Measurements from ENCODE around the gene LRRC49. TPM values are rescaled to one million over a fixed set of nuclear protein-coding genes. Genes with fewer than 3 reads are reported as not detected.

LRRC49 gene
- total RNA-seq, 1 experiment from 2014 or later = 8.3 TPM

DNA sequence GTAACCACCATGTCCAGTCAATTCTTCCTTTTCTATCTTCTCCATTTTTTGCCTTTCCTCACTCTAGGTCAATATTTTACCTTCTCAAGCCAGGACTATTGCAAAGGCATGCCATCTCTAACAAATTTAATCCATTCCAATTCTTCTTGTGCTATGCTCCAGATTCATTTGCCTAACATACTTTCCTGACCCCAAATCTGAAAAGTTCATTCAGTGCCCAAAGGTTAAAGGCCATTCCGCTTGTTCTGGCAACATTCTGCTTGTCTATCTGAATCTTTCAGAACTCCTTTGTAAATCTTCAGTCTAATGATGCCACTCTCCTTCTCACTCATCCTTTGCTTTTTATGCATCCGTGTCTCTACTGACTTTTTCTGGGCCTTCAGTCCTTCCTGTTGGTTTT is 15.9 kb upstream of the LRRC49 start:
- H3K23ac ChIP-seq (ENCODE audit: insufficient read length, low read depth, low read length) = no peak overlapping the region
- H3K18ac ChIP-seq (ENCODE audit: insufficient read length, low read depth, low read length) = no peak overlapping the region
- no peak overlapping the region for H2BK5ac ChIP-seq (ENCODE audit: insufficient read length, low read length)
- H4K5ac ChIP-seq (ENCODE audit: insufficient read length, low read depth, low read length) = no peak overlapping the region
- H3K4me3 Mint-ChIP-seq = no peak overlapping the region
- H2AFZ ChIP-seq (ENCODE audit: low read length) = no peak overlapping the region
- no peak overlapping the region for H4K8ac ChIP-seq (replicated peaks; ENCODE audit: insufficient read length, low read depth, low read length)
- H3K27me3 Mint-ChIP-seq (ENCODE audit: low read depth) = no peaks in the 10 kb centered on the region; the same call in 1 of the 2 replicates
- H3K4ac ChIP-seq (ENCODE audit: low read depth, low read length) = no peak overlapping the region
- H2BK15ac ChIP-seq (ENCODE audit: low read depth, low read length) = no peak overlapping the region
- H3K9me3 Mint-ChIP-seq = peaks cover 13 to 16% of the 10 kb centered on the region in 2 experiments
- H3K27ac Mint-ChIP-seq = no peak overlapping the region
- no peak overlapping the region for H3K56ac ChIP-seq (ENCODE audit: insufficient read length, low read depth, low read length)
- no peak overlapping the region for H3K27ac ChIP-seq (ENCODE audit: insufficient read length, low read depth, low read length)
- no peak overlapping the region for H2BK120ac ChIP-seq (ENCODE audit: low read depth, low read length, poor library complexity, severe bottlenecking)
- no peak overlapping the region for H2AK5ac ChIP-seq (ENCODE audit: insufficient read length, low read length)
- TF ChIP-seq, protein P1, sequence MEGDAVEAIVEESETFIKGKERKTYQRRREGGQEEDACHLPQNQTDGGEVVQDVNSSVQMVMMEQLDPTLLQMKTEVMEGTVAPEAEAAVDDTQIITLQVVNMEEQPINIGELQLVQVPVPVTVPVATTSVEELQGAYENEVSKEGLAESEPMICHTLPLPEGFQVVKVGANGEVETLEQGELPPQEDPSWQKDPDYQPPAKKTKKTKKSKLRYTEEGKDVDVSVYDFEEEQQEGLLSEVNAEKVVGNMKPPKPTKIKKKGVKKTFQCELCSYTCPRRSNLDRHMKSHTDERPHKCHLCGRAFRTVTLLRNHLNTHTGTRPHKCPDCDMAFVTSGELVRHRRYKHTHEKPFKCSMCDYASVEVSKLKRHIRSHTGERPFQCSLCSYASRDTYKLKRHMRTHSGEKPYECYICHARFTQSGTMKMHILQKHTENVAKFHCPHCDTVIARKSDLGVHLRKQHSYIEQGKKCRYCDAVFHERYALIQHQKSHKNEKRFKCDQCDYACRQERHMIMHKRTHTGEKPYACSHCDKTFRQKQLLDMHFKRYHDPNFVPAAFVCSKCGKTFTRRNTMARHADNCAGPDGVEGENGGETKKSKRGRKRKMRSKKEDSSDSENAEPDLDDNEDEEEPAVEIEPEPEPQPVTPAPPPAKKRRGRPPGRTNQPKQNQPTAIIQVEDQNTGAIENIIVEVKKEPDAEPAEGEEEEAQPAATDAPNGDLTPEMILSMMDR (conservative IDR thresholded peaks at IDR 0.05) = no peak
- H3K79me1 ChIP-seq (ENCODE audit: insufficient read depth, low read depth, low read length, poor library complexity, severe bottlenecking) = no peaks in the 10 kb centered on the region
- no peak for DNase-seq
- no peaks in the 10 kb centered on the region for H3K27me3 ChIP-seq (ENCODE audit: insufficient read depth, low read length)
- H2BK12ac ChIP-seq (ENCODE audit: insufficient read length, low read depth, low read length) = no peak overlapping the region
- H3K23me2 ChIP-seq (ENCODE audit: insufficient read length, low read depth, low read length, poor library complexity, severe bottlenecking) = no peaks in the 10 kb centered on the region
- H3K4me2 ChIP-seq (ENCODE audit: insufficient read depth, insufficient read length, low read length) = no peak overlapping the region
- no peak overlapping the region for H3K9ac ChIP-seq (ENCODE audit: extremely low read depth, insufficient read length, low read length)
- H3K79me2 ChIP-seq (ENCODE audit: insufficient read depth, low read length) = no peaks in the 10 kb centered on the region
- no peak overlapping the region for H3T11ph ChIP-seq (ENCODE audit: low read length)
- H2BK20ac ChIP-seq (ENCODE audit: low read depth, low read length, poor library complexity, severe bottlenecking) = no peak overlapping the region
- no peaks in the 10 kb centered on the region for H4K20me1 ChIP-seq (ENCODE audit: control insufficient read depth, insufficient read depth, insufficient read length)
- no peaks in the 10 kb centered on the region for H3K4me1 Mint-ChIP-seq
- H3K36me3 Mint-ChIP-seq (ENCODE audit: insufficient read depth in 1 of 3, low read depth in 3 of 3) = peaks cover 0 to 16% (median 12%) of the 10 kb centered on the region in 3 experiments; a peak in 4 of 7 replicates
- H4K91ac ChIP-seq (ENCODE audit: insufficient read length, low read depth, low read length) = no peak overlapping the region
- no peaks in the 10 kb centered on the region for H3K9me3 ChIP-seq (ENCODE audit: control insufficient read depth, low read depth, low read length)
- H3K14ac ChIP-seq (ENCODE audit: insufficient read depth, low read length) = no peak overlapping the region
- H3K4me1 ChIP-seq (ENCODE audit: insufficient read depth, low read length) = no peaks in the 10 kb centered on the region
- no CpG with 5 or more reads among the region's 2 CpGs for WGBS (ENCODE audit: extremely low coverage, insufficient read length, low lambda C conversion rate)
